Brain microvascular endothelial cell (primary cell): Measurements from ENCODE around the gene EIF2A.

Source experiments
- DNase-seq: peaks from one replicate; pipeline ENCODE4 v3.0.0-alpha.2; 2020
- H3K27ac ChIP-seq: fragments of 250-450 bp; sonication (Bioruptor Pico); 2 replicates; pipeline ENCODE4 v1.5.1; 2020; ENCODE audit warnings: mild to moderate bottlenecking, moderate library complexity
- H3K27me3 ChIP-seq: fragments of 250-450 bp; sonication (Bioruptor Pico); replicated peaks from 2 replicates; pipeline ENCODE4 v1.5.1; 2020; ENCODE audit warnings: mild to moderate bottlenecking
- H3K36me3 ChIP-seq: fragments of 250-450 bp; sonication (Bioruptor Pico); replicated peaks from 2 replicates; pipeline ENCODE4 v1.5.1; 2020; ENCODE audit warnings: mild to moderate bottlenecking
- H3K4me3 ChIP-seq: 2 replicates; pipeline ENCODE4 v1.5.1; 2011; ENCODE audit warnings: low read depth, mild to moderate bottlenecking, control low read depth, low read length, moderate library complexity
- in situ Hi-C: cut with HindIII; loops from 2 replicates; pipeline ENCODE4 v1.10.0; 2017; ENCODE audit warnings: low sequenced_read_pairs, low pct_ligation_motif_present
- TF ChIP-seq, protein P1 (sequence below): IDR thresholded peaks from 2 replicates; pipeline ENCODE4 v1.5.1; 2011; ENCODE audit warnings: low read depth, mild to moderate bottlenecking, moderate library complexity, low read length, control low read depth, inconsistent platforms; ENCODE audit errors: missing control alignments

Gene EIF2A

DNA sequence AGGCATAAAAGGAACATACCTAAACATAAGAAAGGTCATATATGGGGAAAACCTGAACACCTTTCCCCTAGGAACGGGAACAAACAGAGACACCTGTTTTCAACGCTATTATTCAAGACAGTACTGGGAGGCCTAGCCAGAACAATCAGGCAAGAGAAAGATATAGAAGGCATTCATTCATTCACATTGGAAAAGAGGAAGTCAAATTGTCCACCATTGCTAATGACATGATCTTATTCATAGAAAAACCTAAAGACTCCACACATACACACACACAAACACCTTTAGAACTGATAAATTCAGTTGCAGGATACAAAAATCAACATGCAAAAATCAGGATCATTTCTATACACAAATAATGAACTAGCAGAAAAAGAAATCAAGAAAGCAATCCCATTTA is 36.8 kb upstream of the EIF2A start:
- Histone ChIP-seq H3K27ac (no peak overlapping the region), H3K36me3 (no peaks in the 10 kb centered on the region), H3K27me3 (no peaks in the 10 kb centered on the region), H3K4me3 (no peak overlapping the region)
- TF ChIP-seq, protein P1, sequence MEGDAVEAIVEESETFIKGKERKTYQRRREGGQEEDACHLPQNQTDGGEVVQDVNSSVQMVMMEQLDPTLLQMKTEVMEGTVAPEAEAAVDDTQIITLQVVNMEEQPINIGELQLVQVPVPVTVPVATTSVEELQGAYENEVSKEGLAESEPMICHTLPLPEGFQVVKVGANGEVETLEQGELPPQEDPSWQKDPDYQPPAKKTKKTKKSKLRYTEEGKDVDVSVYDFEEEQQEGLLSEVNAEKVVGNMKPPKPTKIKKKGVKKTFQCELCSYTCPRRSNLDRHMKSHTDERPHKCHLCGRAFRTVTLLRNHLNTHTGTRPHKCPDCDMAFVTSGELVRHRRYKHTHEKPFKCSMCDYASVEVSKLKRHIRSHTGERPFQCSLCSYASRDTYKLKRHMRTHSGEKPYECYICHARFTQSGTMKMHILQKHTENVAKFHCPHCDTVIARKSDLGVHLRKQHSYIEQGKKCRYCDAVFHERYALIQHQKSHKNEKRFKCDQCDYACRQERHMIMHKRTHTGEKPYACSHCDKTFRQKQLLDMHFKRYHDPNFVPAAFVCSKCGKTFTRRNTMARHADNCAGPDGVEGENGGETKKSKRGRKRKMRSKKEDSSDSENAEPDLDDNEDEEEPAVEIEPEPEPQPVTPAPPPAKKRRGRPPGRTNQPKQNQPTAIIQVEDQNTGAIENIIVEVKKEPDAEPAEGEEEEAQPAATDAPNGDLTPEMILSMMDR, result no peak
- DNase-seq, result no peak
- in situ Hi-C loops, result no loop called here

DNA sequence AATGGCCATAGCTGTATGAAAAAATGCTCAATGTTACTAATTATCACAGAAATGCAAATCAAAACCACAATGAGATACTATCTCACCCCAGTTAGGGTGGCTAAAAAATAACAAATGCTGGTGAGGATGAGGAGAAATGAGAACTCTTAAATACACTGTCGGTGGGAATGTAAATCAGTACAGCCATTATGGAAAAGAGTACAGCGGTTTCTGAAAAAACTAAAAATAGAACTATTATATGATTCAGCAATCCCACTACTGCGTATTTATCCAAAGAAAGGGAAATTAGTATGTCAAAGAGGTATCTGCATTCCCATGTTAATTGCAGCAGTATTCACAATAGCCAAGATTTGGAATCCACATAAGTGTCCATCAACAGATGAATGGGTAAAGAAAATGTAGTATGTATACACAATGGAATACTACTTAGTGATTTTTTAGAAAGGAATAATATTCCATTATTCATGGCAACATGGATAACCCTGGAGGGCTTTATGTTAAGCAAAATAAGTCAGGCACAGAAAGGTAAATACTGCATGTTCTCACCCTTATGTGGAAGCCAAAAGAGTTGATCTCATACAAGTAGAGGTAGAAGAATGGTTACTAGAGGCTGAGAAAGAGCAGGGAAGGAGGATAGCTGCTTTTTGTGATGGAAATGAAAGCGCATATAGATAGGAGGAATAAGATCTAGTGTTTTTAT is 35.3 kb upstream of the EIF2A start:
- no peak for DNase-seq
- Histone ChIP-seq H3K4me3 (no peak overlapping the region), H3K36me3 (no peaks in the 10 kb centered on the region), H3K27ac (no peak overlapping the region), H3K27me3 (no peaks in the 10 kb centered on the region)
- in situ Hi-C loops, result no loop called here
- TF ChIP-seq, protein P1, result no peak

DNA sequence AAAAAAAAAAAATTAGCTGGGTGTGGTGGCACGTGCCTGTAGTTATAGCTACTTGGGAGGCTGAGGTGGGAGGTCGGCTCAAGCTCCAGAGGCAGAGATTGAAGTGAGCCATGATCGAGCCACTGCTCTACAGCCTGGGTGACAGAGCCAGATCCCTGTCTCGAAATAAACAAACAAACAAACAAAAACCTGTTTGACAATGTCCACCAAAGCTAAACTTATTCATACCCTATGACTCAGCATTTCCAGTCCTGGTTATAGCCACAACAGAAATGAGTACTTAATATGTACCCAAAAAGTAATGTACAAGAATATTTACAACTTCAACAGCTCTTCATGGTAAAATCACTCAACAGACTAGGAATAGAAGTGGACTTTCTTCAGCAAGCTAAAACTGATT is 31.4 kb upstream of the EIF2A start:
- Histone ChIP-seq H3K4me3 (no peak overlapping the region), H3K27ac (no peak overlapping the region), H3K27me3 (no peaks in the 10 kb centered on the region), H3K36me3 (no peaks in the 10 kb centered on the region)
- no peak for DNase-seq
- TF ChIP-seq, protein P1, result no peak
- in situ Hi-C loops, result no loop called here

DNA sequence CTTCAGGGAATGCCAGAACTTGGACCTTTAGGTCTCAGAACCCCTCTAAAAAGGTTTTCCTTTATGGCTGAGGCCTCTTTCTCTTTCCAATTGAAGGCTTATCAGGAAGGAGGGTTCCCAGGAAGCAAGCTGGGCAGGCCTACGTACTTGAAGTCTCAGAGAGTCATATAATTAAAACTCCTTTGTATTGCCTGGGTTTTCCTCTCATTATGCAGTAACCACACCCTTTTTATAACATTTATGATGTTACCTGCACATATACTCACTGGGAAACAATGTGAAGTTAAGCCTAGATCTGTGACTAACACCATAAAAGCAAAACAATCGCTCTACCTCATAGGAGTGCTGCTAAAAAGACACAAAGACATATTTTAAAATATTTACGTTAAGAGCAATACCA is 27.6 kb upstream of the EIF2A start:
- H3K27ac ChIP-seq, result no peak overlapping the region

DNA sequence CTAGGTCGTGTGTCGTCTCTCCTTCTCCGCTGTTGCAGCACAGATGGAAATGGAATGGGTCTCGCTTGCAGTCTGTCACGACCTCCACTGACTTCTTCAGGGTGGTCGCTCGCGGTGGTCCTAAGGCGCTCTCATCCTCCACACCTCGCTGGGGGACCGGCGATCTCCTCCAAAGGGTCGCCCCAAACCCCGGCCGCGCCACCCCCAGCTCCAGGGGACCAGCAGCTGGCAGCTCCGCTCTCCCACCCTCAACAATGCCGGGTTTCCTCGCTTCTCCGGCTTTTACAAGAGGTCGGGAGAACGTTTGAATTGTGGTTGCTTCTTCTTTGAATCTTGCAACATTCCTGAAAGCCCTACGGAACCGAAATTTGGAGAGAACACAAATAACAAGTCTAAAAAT is 26.2 kb upstream of the EIF2A start:
- Histone ChIP-seq H3K36me3 (no peaks in the 10 kb centered on the region), H3K27me3 (no peaks in the 10 kb centered on the region), H3K4me3 (no peak overlapping the region), H3K27ac (no peak overlapping the region)
- DNase-seq, result no peak
- in situ Hi-C loops, result no loop called here
- TF ChIP-seq, protein P1, result no peak

More for the DNA sequence above, 27.6 kb upstream of the EIF2A start:
- Histone ChIP-seq H3K36me3 (no peaks in the 10 kb centered on the region), H3K4me3 (no peak overlapping the region), H3K27me3 (no peaks in the 10 kb centered on the region)
- DNase-seq, result no peak
- in situ Hi-C loops, result no loop called here
- TF ChIP-seq, protein P1, result no peak

DNA sequence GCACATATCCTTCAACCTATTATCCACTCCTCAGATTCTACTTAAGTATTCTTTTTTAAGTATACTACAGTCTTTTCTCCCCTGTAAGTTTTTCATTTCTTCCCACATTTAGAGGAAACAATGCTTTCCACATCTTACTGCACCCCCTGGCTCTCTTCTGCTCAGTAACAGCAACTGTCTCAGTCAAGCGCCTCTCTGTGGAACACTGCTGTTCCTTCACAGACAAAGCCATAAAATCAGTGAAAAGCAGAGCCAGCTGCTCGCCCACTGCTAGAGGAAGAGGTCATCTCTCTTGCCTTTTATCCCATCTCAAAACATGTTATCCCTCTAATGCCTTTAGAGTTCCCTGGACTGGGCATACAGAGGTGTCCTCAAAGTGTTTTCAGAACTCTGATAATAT is 25.1 kb upstream of the EIF2A start:
- TF ChIP-seq, protein P1, result peak; percentile 36
- no peak for DNase-seq
- no peaks in the 10 kb centered on the region for H3K36me3 ChIP-seq
- in situ Hi-C loops, result no loop called here
- H3K4me3 ChIP-seq, result no peak overlapping the region
- no peaks in the 10 kb centered on the region for H3K27me3 ChIP-seq
- no peak overlapping the region for H3K27ac ChIP-seq
